Measurements from ENCODE around the gene KNDC1.
"Not testable (repeated sequence)": the region's sequence is repeated elsewhere in the genome, so short reads cannot be mapped to it uniquely, and the experiment has no call there.

The KNDC1 gene

DNA sequence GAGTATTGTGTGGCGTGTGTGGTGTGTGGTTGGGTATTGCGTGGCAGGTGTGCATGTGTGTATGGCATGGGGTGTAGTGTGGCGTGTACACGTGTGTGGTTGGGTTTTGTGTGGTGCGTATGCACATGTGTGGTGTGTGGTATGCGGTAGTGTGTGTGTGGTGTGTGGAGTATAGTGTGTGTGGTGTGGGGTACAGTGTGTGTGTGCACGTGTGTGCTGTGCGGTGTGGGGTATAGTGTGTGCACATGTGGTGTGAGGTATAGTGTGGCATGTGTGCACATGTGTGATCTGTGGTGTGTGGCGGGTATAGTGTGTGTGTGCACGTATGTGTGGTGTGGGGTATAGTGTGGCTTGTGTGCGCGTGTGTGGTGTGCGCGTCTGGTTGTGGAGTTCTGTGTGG is 49.1 kb downstream of the KNDC1 start:
- no peak for DNase-seq

DNA sequence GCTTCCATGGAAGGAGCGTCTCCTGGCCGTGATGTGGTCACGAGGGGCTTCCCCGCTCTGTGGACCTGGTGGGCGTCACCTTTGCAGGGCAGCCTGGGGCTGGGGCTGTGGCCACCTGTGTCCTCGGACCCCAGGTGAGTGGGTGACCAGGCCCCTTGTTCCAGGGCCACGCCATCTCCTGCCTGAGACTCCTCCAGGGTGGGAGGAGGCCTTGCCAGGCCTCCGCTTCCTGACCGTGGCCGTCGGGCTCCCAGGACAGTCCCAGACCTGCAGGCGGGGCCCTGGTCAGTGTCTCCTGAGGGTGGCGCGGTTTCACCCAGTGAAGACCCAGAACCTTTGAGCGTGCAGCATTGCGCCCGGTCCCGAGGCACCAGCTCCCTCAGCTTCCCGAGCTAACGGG is 49.6 kb downstream of the KNDC1 start:
- DNase-seq: no peak

DNA sequence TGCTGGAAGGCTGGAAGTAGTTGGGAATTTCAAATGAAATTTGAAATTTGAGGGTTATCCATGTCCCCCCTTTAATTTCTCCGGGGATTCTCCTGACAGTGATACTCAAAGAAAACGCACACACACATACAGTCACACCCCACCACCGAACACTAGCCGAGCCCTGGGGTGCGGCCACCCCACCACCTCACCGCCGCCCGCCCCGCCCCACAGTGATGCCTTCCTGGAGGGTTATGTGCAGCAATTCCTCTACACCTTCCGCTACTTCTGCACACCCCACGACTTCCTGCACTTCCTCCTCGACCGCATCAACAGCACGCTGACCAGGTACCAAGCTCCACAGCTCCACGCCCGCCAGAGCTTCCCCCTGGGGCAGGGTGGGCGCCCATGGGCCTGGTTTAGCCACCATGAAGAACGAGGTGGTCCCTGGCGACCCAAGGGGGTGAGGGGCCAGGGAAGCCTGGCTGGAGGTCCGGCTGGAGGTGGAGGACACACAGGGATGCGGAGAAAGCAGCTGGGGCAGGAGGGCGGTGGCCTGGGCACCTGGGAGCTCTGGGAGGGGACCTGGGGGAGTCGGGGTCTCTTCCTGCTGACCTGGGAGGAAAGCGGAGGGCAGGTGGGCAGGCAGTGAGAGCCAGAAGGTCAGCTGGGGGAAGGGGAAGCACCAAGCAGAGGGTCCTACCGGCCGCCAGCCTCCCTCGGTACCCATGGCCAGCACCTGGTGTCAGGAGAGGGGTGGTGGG is 50.5 kb downstream of the KNDC1 start:
- DNase-seq: no peak

DNA sequence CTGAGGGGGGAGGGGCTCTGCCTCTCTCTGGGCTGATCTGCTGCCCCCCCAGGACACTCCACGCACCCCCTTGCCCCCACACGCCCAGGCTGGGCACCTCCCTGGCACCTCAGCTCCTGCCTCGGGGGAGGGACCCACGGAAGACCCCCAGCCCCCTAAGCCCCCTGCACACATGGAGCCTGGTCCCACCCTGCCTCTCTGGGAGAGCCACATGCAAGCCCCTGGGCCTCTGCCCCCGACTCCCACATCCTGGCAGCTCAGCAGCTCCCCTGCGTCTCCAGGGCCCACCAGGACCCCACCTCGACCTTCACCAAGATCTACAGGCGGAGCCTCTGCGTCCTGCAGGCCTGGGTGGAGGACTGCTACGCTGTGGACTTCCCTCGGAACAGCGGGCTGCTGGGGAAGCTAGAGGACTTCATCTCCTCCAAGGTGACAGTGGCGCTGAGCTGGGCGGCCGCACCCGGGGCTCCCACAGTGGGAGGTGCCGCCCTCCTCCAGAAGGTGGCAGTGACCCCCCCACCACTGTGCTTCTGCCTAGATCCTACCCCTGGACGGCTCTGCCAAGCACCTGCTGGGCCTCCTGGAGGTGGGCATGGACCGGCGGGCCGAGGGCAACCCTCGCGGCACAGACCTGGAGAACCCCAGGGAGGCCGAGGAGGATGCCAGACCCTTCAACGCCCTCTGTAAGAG is 51.3 kb downstream of the KNDC1 start:
- DNase-seq: no peak

DNA sequence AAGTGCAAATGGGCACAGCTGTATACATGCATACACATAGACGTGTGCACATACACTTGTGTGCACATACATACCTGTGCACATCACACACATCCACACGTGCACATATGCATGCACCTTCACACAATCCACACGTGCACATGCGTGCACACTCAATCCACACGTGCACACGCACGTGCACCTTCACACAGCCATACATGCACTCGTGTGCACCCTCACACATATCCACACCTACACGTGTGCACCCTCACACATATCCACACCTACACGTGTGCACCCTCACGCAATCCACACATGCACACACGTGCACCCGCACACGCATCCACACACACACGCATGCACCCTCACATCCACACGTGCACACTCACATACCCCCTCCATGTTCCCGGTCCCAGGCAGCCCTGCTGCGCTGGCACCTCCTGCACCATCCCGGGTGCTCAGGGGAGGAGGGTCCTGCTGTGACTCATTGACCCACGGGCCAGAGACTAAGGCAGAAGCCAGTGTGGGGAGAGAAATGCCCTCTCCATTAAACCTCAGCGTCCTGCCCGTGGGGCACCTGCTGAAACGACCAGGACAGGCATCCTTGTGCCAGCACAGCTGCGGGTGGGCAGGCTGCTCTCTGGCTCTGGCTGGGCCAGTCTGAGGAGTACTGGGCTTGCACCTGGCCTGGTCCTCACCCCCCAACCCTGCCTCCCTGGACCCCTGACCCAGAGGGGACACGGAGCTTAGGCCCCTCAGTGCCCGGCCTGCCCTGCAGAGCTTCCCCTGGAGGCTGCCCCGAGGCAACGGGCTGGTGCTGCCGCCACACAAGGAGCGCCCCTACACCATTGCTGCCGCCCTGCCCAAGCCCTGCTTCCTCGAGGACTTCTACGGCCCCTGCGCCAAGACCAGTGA is 52.2 kb downstream of the KNDC1 start:
- DNase-seq: no peak

DNA sequence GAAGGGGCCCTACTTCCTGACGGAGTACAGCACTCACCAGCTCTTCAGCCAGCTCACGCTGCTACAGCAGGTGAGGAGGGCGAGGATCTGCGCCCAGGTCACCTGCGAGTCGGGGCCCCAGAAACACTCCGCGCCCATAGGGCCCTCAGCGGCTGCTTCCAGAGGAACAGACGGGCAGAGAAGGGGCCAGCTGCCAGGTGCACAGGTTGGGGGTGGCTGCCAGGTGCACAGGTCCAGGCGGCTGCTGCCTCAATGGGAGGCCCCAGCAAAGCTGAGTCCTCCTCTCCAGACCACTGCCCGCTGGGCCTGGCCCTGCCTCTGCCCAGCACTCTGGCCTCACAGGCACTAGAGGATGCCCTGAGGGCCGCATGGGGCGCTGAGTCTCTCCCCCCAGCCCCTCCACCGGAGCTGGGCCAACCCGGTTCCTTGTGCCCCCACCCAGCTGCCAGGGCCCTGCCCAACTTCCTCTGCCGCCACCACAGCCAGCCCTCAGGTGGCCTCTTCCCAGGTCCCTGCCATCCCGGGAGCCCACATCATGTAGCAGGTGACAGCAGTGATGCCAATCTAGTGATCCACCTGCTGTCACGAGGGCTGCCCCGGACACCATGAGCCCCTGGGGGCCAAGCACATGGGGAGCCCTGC is 53.0 kb downstream of the KNDC1 start:
- no peak for DNase-seq

DNA sequence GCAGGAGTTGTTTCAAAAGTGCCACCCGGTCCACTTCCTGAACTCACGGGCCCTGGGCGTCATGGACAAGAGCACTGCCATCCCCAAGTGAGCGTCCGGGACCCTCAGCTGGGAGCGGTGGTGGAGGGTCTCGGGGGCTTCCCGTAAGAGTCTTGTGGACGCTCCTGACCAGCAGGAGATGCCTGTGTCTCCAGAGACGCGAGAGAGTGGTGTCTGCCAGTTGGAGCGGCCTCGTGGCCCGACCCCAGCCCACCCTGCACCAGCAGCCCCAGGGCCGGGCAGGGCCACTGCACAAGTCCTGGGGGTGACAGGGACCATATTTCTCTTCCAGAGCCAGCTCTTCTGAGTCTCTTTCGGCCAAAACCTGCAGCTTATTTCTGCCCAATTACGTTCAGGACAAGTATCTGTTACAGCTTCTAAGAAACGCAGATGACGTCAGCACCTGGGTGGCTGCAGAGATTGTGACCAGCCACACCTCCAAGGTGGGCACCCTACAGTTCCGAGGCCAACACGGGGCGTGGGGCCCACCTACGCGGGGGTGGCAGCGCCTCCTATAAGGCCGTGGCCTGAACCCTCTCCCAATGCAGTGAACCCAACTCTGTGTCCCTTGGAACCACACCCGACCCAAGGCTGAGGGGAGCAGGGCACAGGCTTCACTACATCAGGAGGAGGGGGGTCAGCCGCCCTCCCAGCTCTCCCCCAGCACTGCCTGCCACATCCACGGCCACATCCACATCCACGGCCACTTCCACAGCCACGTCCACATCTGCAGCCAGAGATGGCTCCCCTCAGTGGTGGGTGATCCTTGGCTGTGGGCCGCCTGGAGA is 53.8 kb downstream of the KNDC1 start:
- DNase-seq: no peak

DNA sequence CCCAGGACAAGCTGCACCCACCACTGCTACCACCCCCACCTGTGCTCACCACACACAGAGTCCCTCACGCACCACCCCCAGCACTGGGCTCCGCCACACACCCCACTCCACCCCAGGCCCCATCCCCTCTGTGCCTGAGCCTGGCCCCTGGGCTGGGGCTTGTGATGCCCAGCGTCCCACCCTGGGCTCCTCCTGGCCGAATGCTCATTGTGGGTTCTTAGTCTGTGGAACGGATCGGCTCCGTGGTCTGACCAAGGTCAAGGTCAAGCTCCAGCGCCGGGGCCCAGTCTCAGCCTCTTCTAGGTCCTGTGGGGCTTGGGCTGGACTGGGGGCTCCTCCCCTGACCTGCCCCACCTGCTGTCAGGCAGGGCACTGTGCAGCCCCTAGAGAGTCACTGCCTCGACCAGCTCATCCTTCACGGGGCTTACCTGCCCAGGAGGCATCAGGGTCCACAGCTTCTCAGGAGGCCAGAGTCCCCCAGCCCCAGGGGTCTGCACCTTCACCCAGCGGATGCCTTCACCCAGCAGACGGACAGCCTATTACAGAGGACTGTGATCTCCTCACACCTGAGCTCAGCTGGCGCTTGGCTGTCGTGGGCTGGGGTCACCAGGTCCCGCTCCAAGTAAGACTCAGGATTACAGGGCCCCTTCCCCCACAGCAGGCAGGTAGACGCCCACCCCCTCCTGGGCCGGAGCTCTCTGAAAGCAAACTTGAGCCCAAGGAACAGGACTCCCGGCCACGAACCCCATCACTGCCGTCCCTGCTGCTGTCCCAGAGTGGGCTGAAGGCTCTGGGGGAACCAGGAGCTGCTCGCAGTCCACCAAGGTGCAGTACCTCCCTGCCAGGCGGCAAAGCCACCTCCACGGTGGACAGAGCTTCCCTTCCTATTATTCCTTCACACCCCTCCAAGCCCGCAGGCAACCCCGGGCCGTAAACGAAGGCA is 54.7 kb downstream of the KNDC1 start:
- no peak for DNase-seq

DNA sequence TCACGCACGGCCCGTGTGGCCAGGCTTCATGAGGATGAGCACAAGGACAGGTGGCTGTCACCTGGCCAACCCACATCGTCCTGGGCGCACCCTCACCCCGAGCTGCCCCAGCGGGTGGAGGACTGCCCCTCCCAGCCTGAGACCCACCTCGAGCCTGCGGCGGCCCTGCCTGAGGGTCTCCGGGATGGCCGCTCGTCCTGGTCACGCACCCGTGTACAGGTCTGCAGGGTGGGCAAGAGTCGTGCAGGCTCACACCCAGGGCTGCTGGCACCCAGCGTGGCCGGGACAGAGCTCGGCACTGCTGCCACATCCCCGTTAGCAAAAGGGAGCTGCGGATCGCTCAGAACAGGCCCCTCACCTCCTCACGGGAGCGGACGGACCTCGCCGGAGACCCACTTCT is 55.6 kb downstream of the KNDC1 start:
- DNase-seq: no peak

DNA sequence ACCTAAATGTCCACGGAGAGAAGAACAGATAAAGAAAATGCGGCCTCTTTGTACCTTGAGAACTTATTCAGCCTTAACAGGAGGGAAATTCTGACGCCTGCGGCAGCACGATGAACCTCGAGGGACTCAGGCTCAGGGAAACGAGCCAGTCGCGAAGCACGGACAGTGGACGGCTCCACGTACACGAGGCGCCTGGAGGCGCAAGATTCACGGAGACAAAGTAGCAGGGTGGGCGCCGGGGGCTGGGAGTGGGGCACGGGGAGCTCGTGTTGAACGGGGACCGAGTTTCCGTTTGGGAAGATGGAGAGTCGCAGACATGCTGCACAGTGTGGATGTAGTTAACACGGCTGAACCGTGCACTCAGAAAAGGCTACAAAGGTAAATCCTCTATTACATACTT is 56.8 kb downstream of the KNDC1 start:
- DNase-seq: no peak

DNA sequence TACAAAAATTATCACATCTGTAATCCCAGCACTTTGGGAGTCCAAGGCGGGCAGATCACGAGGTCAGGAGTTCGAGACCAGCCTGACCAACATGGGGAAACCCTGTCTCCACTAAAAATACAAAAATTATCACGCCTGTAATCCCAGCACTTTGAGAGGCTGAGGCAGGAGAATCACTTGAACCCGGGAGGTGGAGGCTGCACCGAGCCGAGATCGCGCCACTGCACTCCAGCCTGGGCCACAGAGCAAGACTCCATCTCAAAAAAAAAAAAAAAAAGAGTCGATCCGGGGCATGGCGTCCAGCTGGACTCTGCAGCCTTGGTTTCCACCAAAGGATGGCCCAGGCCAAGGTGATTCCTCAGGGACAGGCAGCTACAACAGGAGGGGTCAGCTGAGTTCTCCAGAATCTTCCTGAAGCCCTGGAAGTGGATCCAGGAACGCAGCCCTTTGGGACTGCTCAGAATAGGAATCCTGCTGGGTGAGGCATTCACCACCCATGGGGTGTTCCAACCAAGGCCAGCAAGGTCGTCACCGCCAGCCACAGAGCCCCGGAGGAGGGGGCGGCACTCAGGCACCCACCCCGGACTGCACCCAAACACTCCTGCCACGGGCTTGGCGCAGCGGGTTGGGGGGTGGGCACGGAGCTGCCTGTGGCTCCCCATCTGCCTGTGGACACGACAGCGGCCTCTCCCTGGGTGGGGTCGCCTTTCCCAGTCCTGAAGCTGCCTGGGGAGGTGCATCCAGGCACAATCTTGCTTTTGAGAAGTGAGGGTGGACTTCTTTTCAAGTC is 58.0 kb downstream of the KNDC1 start:
- DNase-seq: no peak

DNA sequence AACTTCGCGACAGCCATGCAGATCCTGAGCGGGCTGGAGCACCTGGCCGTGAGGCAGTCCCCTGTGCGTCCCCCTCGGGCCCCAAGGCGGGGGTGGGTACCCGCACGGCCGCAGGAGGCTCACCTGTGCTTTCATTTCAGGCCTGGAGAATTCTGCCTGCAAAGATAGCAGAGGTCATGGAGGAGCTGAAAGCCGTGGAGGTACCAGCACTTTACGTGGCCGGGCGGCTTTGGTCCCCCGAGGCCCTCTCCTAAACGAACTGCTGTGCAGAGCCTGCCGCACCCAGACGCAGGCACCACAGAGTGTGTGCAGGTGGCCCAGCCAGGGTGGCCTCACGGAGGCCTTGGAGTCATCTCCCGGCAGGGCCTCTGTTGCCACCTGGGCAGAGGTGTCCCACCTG is 58.9 kb downstream of the KNDC1 start:
- DNase-seq: no peak

DNA sequence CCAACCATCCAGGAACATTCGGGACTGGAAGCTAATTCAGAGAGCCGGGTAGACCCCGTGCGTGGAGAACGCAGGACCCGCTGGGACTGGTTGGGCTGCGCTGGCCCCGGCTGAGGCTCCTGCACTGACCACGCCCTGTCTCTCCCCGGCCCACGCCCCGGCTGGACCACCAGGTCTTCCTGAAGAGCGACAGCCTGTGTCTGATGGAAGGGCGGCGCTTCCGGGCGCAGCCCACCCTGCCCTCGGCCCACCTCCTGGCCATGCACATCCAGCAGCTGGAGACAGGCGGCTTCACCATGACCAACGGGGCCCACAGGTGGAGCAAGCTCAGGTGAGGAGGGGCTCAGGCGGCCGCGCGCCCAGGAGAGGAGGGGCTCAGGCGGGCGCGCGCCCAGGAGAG is 59.8 kb downstream of the KNDC1 start:
- DNase-seq: no peak

DNA sequence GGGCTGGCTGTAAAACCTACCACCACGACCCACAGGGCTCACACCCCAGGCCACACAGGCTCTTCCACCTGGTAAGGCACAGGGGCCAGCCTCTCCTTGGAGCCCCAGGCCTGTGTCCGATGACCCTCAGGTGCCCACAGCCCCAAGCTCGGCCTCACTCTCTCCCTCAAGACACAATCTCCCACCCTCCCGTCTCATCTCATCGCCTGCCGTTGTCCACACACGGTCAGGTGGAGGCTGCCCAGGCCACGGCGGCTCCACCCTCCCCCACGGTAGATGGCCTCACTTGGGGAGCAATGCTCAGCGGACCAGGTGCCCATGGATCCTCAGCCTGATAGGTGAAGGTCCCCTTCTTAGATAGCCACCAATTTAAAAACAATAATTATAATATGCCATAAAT is 61.3 kb downstream of the KNDC1 start:
- DNase-seq: no peak

DNA sequence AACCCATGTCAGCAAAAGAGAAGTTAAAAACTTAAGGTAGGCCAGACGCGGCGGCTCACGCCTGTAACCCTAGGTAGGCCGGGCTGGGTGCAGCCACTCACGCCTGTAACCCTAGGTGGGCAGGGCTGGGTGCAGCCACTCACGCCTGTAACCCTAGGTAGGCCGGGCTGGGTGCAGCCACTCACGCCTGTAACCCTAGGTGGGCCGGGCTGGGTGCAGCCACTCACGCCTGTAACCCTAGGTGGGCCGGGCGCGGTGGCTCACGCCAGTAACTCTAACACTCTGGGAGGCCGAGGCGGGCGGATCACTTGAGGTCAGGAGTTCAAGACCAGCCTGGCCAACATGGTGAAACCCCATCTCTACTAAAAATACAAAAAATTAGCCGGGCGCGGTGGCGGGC is 61.7 kb downstream of the KNDC1 start:
- DNase-seq: not testable (repeated sequence)

DNA sequence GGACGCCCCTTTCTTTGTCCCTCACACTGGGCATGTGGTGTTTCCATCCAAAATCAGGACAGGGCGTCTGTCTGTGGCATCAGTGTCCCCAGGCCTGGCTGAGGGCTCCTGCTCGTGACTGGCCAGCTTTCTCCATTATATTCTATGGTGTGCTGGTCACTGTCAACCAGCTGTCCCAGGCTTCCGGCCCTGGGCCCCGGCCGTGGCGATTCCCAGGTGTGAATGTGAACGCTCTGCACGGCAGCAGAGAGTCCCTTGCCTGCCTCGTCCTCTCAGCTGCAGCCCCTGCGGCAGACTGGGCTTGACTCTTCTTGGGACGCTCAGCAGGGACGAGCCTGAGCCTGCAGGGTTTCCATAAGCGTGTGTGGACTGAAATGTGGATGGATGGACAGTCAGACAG is 64.1 kb downstream of the KNDC1 start:
- DNase-seq: no peak

DNA sequence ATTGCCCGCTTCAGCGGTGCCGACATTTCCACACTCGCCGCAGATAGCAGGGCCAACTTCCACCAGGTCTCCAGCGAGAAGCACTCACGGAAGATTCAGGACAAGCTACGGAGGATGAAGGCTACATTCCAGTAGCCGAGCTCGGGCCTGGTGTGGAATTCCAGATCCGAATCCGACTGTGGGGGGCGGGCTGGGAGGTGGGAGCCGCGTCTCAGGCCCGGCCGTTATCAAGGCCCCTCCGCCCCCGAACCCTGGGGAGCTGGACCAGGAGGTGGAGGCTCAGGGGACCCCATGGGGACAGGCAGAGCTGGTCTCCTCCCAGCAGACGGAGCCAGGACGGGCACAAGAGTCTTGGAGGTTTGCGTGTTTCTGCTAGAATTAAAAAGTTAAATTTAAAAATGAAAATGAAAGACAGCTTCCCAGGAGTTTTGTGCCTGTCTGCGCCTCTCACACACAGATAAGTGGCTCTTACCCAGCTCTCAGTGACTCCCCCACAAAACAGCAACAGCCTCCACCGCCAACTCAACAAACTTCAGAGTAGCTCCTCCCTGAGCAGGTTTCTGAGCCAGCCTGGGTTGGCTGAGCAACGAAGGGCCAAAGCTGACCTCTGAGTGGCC is 64.8 kb downstream of the KNDC1 start:
- DNase-seq: no peak

DNA sequence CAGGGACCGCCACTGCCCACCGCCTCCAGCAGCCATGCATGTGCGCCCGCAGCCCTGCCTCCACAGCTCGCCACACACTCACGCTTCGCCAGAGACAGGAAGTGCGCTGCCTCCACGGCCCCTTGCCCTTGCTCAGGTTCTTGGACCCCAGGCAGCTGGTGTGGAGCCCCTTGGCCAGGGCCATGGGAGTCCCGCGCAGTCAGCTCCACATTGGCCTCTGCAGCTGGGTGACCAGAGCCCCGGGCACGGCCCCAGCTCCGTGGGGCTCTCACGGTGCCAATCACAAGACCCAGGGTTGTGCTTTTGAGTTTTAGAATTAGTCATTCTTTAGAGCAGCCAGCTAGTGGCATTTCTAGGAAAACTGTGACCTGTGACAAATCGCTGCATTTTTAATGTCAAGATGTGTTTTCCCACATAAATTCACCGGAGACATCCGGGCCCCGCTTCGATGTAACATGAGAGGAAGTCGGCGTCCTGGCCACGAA is 65.7 kb downstream of the KNDC1 start:
- DNase-seq: peak; percentile 66

DNA sequence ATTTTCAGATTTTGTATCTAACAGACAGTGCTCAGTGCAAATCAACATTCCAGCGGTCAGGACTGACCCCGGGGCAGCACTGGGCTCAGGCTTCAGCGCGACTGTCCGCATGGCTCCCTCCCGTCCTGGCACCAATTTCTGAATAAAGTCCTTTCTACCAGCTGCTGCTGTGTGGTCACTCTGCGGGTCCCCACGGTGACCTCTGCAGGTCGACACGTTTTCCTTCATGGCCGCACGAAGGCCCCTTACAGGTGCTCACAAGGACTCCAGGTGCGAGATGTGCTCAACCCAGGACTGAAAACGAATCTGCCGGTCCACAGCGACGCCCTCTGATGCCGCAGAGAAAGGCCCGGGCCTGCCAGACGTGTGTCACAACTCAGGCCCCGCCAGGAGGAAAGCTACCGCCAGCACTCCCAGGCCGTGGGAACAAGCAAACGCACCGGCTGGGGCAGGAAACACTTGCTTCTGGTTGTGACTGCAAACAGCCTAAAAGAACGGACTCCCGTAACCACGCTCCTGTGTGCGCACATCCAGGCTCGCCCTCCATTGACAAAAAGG is 66.3 kb downstream of the KNDC1 start:
- DNase-seq: peak; percentile 39
